ENCODE results near the gene FBRSL1.

FBRSL1 gene

DNA sequence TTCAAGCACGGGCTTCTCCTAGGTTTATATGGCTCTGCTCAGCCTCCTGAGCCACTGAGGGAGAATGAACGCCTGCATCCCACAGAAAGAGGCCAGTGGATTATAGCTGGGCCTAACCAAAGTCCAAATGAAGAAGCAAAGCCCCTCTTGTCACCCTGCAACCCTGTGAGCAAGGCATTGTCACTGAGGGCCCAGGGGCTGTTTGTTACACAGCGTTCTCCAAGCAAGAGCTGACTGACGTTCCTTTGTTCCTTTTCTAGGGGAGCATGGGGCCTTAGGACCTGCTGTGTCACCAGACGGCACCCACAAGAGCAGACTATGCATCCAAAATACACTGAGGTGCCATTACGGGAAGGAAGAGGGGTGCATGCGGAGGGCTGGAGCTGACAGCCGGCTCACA, 4.3 kb upstream of the FBRSL1 start:
- DNase-seq, result no peak

GRCh38 chr12:132486168-132486567, 3.8 kb upstream of the FBRSL1 start:
- DNase-seq, result no peak

DNA sequence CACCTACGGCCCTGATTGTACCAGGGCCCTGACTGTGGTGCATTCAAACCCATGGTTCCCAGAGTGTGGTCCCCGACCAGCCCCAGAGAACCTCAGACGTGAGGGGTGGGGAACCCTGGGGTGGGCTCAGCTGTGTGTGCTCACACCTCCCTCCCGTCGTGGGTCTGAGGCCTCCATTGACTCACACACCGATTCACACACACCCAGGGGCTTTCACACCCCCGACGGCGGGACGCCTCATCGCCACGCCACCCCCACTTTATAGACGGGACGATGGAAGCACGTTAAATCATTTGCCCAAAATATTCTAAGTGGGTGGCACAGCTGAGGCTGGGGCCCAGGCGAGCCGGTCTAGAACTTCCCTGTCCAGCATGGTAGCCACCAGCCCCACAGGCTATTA, 3.4 kb upstream of the FBRSL1 start:
- no peak for DNase-seq

- DNase-seq, result peak; percentile 23
These were observed 2.6 kb upstream of the FBRSL1 start for GRCh38 chr12:132487311-132487741.

- no peak for DNase-seq
These were observed 1.5 kb upstream of the FBRSL1 start for GRCh38 chr12:132488127-132489077.

GRCh38 chr12:132489078-132489601, 811 bp upstream of the FBRSL1 start:
- no peak for DNase-seq

GRCh38 chr12:132490422-132491137, 629 bp downstream of the FBRSL1 start:
- no peak for DNase-seq

DNA sequence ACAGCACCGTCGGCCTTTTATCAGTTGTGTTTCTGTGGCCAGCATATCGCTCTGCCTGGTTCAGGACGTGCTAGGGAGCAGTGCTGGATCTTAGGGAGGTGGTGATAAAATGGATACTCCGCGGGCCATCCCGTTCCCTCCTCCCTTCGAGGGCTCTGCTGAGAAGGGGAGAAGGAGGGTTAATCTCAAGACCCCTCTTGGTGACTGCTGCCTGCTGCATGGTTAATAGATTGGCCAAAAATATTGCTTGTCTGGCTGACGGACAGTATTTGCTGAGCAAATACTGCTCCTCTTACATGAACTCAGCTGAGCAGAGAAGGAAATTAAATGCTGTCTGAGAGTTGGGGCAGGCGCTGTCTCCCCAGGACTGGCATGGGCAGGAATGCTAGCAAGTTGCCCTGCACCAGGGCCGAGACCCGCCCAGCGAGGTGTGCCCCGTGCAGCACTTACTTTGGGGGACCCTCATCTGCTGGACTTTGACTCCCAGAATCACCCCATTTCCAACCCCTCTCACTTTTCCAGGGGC, 1.2 kb downstream of the FBRSL1 start:
- DNase-seq, result no peak

GRCh38 chr12:132491761-132492378, 1.9 kb downstream of the FBRSL1 start:
- DNase-seq, result no peak

DNA sequence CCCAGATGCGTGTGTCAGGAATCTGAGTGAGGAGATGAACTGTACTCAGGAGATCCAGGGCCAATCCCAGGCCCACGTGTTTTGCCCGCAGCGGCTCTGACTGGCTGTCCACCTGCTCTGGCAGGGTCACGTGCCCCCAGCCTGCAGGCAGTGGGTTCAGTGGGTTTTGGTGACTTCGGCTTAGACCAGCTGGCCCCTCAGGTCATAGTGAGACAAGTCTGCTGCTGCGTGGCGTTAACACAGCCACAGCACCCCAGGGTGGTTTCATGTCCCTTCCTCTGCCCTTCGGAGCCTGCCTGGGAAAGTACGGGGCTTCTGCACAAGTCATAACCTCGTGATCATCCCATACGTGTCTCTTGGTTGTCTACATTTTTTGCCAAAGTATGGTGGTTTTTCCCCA, 2.6 kb downstream of the FBRSL1 start:
- DNase-seq, result no peak

GRCh38 chr12:132492951-132493350, 3.0 kb downstream of the FBRSL1 start:
- DNase-seq, result no peak

DNA sequence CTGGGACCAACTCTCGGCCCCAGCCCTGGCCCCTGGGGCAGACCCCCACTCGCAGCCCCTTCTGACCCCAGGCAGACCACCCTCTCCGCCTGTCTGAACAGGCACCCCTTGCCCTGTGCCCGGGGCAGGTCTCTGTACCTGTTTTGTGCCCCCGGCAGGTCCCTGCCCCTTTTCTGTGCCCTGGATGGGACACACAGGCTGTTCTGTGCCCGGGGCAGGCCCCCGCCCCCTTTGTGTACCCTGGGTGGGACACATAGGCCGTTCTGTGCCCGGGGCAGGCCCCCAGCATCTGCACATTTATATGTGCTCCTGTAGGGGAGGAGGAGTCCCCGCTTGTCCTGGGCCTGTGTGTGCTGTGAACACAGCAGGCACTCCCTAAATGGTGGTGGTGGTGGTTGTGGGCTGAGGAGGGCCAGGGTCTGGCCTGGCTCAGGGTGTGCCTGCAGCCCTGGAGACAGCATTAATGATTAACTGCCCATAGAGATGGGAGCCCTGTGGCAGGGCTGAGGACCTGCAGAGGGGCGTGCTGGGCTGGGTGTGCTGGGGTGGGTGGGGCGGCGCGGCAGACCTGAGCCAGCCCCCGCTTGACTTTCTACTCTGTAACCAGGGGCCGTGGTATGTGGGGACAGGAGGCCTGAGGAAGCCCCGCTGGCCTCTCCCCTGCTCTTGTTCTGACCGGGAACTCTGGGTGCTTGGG, 3.7 kb downstream of the FBRSL1 start:
- no peak for DNase-seq

DNA sequence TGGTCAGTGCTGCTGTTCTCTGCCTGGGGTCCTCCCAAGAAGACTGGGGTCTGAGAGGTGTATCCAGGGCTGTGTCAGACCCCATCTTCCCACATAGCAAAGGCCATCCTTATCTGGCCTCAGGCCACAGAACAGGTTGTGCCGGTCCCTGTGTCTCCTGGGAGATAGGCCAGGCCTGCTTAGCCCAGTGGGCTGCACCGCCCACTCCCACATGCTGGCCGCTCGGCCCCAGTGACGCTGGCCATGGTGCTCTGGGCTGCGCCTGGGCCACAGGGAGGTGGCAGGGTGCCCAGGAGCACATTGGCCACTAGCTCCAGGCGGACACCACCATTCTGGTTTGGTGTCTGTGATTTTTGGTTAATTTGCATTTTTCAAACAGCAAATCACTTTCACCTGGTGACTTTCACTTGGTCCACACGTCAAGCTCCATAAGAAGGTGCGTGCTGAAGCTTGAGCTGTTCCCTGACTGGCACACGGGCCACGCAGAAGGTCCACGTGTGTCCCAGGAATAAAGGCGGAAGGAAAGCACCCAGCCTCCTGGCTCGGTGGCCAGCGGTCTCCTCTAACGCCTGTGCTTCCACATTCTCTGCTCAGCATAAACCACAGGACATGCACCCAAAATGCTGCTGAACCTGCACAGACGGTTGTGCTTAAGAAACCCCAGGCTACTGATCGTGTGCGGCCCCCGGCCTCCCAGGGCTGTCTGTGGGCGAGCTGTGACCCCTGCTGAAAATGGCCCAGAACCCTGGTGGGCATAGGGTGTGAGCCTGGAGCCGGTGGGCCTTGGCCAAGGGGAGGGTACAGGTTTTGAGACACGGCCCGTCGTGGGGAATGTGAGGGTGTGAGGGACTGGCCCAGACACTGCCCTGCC, 4.6 kb downstream of the FBRSL1 start:
- DNase-seq, result no peak

GRCh38 chr12:132495165-132495544, 5.2 kb downstream of the FBRSL1 start:
- no peak for DNase-seq

- no peak for DNase-seq
These were observed 5.8 kb downstream of the FBRSL1 start for GRCh38 chr12:132495629-132496357.

GRCh38 chr12:132496358-132496669, 6.4 kb downstream of the FBRSL1 start:
- DNase-seq, result no peak

GRCh38 chr12:132496710-132497109, 6.8 kb downstream of the FBRSL1 start:
- DNase-seq, result no peak

DNA sequence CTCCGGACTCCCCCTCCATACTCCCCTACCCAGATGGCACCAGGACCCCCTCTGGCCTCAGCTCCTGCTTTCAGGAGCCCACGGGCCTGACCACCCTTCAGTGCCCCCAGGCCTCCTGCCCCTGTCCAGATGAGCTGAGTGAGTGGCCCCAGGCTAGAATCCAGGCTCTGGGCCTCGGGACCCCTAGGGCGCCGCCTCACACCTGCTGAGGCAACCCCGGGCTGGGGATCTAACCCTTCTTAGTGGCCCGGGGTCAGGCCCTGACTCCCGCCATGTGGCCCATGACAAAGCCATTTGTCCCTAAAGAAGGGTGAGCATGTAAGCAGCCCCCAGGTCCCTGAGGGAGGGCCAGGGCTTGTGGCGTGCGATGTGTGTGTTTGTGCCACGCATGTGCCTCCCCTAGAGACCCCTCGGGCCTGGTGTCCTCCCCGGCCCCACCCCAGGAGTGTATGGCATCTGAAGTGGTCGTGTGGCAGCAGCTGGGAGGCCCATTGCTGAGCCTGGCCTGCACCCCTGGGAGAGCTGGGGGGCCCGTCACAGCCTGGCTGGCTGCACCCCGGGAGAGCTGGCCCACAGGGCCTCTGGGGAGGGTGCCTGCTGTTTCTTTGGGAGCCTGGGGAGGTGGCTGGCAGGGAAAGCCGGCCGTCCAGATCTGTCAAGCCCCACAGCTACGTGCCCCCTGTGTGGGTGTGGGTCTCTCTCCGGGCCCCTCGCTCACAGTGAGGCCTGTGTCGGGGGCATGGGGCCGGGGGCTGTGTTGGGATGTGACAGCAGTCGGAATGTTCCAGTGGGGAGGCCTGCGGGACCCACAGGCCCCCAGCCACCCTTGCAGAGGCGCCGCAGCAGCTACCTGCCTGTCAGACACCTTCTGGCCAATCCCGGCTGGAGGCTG, 7.8 kb downstream of the FBRSL1 start:
- no peak for DNase-seq

- no peak for DNase-seq
These were observed 9.0 kb downstream of the FBRSL1 start for GRCh38 chr12:132498931-132499330.
